HG03378 (cell line): ENCODE data around the gene ANGEL2.

ENCODE experiments used
- ATAC-seq: cut with Tn5 transposase; IDR thresholded peaks from one replicate; pipeline ENCODE4 v1.9.1; 2021; ENCODE audit warnings: mild to moderate bottlenecking, moderate library complexity; ENCODE audit not compliant: unreplicated experiment

Gene ANGEL2

DNA sequence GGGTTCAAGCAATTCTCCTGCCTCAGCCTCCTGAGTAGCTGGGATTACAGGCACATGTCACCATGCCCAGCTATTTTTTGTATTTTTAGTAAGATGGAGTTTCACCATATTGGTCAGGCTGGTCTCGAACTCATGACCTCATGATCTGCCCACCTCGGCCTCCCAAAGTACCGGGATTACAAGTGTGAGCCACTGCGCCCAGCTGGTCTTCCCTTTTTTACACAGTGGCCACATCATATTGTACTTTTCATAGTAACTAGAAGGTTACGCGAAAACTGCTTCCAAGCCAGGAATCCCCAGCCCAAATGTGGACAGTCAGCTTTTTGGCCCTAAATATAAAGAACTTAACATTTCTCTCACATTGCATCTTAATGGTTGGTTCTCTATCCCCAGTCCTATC, 61.2 kb downstream of the ANGEL2 start:
- ATAC-seq: no peak

DNA sequence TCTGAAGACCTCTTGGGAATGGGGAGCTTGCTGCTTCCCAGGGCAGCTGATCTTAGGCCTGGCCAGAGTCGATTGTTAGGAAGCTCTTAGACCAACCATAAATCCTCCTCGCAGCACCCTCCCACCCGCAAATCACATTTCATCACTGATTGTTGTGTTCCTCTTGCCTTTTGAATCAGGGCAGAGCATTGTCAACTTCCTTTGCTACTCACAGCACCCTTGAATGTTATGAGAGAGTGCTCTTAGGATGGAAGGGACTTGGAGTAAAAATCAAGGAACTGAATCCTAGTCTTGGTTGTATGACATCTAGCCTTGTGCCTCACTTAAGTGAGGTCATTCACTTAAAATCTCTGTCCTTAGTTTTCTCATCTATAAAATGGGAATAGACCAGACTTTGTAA, 62.3 kb downstream of the ANGEL2 start:
- ATAC-seq: no peak

DNA sequence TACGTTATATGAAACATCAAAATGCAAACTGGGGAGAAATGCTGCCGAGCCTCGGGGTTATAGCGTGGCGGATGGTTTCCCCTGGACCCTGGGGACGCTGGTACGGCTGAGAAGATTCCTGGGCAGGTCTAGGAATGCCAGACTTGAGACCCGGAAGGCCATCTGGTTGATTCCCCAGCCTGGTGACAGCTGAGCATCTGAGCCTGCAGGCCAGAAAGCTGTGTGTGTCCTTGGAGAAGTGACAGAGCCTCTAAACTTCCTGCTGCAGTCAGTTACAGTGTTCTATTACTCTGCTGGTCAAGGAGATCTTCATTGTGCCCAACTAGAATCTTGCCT, 63.1 kb downstream of the ANGEL2 start:
- no peak for ATAC-seq

DNA sequence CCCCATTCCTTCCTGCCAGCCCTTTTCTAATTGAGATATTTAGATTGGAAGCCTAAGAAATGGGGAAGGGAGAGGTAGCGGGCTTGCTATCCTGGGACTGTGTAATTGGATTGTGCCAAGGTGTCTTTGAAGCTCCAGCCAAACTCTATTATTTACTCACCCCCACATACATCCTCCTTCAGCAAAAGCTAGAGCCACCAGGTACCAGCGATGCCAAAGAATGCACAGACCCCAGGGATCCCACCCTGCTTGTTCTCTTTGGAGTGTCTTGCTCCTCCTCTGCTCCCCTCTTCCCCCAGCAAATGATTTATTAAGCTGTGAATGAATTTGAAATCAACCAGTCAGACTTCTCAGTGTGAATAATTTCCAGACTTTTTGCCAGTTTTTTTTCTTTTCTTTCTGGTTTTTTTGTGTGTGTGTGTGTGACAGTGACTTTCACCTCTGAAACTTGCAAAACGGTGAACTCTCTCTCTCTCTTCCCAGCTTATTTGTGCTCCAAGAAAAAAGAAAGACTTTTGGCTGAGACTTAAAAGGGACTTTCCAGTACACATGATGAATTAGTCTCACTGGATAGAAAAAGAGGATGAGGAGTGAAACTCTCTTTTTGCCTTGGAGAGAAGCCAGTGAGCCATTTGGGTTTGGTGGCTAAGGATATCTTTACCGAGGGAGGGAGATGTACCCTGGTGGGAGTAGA, 63.6 kb downstream of the ANGEL2 start:
- no peak for ATAC-seq

DNA sequence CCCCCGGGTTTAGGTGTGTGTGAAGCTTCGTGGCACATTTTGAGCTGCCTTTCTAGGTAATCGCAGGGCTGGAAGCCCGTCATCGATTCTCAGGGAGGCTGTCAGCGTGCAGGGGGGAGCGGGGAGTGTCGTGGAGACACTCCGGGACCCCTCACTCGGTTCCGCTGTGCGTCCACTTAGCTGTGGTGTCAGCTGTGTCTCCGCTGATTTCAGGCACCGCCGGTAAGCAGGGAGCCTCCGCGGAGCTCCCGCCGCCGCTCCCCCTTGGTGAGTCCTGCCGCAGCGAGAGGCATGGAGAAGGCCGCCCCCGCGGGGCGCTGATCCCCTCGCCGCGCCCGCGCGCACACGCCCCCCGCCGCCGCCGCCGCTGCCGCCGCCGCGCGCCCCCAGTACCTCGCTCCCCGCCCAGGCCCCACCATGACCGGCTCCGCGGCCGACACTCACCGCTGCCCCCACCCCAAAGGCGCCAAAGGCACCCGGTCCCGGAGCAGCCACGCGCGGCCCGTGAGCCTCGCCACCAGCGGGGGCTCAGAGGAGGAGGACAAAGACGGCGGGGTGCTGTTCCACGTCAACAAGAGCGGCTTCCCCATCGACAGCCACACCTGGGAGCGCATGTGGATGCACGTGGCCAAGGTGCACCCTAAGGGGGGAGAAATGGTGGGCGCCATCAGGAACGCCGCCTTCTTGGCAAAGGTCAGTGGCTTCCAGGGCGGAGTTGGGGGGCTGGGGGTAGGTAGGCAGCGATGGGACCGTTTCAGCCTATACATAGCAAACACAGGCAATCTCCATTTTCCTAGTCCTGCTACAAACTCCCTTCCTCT, 64.3 kb downstream of the ANGEL2 start:
- no peak for ATAC-seq

DNA sequence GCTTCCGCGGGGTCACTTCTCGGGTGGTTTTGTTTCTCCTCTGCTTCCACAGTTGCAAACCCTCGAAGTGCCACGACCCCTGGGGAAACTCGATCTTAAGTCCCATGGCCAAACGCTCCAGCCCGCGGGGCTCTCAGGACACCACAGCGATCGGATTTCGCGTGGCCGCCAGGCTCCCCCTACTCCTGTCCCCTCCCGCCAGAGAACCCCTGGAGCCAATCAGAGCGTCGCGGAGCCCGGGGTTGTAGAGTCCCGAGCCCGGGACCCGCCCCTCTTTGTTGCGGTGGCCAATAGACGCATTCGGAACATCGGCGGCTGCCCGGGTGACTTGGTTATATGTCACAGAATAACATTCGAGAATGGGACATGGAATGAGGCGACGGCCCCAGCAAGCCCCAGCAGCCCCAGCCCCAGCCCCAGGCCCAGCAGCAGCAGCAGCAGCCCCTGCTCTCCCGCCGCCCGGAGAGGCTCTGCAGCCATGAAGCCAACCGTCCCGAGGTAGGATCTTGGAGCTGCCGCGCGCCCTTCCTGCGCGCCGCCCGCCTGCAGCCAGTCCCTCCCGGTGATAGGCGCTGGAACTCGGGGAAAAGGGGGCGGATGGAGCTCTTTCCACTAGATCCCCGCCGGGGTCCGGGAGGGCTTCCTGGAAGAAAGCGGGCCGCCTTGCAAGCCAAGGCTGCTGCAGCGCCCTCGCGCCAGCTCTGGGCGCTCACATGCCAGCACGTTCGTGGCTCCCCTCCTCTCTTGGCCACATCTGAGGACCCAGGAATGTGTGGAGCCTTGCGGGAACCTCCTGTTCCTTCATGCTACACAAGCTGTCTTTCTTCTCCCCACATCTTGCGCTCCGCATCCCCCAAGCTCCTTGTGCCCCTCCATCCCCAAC, 65.2 kb downstream of the ANGEL2 start, which contains the start of gene VASH2:
Gene VASH2 (plus strand): TSS at position 299 of the 883 bp plus-strand sequence. CDS start 1,002 bp downstream, outside the sequence.
- peak; percentile 86 for ATAC-seq

DNA sequence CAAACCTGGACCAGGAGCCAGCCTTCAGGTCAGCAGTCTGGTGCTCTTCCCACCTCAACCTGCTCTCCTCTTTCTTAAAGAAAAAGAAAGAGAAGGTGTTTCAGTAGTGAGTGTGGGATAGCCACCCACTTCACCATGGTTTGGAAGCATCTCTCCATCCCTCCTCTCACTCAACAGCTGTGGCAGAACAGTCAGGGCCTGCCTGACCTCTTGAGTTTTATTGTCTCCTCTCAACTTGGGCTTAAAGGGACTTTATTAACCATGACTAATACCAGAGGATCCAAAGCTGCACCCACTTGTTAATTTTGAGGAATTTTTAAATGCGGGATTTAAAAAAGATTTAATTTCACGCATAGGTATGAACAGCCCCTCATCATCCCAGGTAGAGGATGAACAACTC, 65.9 kb downstream of the ANGEL2 start:
- ATAC-seq: no peak

DNA sequence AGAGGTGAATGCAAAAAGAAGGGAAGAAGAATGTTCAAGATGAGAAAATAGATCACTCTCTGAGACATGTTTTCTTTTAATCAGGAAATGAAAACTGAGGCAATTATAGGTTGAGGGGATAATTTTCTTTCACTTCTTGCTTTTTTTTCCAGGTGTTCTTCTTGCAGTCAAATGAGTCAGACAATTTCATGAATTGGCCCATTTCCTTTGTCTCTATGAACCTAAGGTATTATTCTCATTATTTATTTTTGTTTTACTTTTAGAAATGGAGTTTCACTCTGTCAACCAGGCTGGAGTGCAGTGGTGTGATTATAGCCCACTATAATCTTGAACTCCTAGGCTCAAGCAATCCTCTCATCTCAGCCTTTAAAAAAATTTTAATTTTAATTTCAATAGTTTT, 68.8 kb downstream of the ANGEL2 start:
- ATAC-seq: no peak

DNA sequence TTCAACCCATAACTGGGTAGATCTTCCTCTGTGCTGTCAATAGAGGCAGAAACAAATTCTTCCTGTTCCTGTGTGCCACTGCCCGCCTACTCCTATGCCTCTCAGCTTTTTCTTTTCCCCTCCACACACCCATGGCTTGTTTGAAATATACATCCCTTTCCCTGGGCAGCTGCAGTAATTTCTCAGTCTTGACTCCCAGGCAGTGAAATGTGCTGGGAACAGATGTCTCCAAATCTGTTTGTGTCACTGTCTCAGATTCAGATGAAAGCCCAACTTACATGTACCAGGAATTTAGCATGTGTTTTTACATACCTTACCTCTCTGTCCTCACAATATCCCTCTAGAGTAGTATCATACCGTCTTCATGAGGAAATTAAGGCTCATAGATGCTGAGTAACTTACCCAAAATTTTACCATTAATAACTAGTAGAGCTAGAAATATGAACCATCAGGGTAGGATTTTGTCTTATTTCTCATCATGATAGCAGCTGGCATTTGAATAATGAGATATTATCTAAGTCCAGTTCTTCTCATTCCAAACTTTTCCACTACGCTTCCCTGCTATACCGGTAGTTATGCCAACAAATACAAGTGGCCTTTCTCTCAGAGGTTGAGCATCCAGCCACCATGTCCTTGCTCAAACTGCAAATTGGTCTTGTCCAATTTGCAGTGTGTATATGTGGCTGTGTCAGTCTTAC, 70.1 kb downstream of the ANGEL2 start:
- ATAC-seq: no peak

DNA sequence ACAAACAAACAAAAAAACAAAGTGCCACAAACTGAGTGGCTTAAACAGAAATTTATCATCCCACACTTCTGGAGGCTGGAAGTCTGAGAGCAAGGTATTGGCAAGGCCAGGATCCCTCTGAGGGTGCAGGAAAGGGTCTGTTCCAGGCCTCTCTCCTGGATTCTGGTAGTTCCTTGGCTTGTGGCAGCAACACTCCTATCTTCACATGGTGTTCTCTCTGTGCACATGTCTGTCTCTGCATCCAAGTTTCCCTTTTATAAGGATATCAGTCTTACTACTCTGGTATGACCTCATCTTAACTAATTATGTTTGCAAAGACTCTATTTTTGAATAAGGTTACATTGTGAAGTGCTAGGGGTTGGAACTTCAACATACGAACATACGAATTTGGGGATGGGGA, 70.6 kb downstream of the ANGEL2 start:
- no peak for ATAC-seq

DNA sequence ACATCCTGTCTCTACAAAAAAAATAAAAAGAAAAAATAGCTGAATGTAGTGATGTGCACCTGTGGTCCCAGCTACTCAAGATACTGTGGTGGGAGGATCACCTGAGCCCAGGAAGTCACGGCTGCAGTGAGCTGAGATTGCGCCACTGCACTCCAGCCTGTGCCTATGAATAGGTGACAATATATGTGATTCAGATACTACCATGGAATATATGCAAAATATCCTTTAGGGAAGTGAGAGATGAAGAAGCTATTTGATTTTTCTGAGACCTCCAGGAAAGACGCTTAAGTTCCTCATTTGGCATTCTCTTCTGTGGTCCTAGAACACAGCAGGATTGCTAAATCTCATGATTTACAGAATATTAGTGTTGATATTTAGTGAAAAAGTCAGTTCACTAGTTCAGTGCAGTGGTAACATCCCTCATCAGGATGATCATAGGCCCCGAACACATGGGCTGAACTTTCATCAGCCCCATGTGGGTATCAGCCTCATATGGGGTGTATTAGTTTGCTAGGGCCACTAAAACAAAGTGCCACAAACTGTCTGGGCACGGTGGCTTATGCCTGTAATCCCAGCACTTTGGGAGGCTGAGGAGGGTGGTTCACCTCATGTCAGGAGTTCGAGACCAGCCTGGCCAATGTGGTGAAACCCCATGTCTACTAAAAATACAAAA, 71.3 kb downstream of the ANGEL2 start:
- peak; percentile 61 for ATAC-seq

DNA sequence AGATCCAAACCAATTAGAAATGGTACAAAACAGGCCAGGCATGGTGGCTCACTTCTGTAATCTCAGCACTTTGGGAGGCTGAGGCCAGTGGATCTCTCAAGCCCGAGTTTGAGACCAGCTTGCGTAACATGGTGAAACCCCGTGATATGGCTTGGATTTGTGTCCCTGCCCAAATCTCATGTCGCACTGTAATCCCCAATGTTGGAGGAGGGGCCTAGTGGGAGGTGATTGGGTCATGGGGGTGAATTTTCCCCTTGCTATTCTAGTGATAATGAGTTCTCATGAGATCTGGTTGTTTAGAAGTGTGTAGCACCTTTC, 72.3 kb downstream of the ANGEL2 start:
- ATAC-seq: no peak

DNA sequence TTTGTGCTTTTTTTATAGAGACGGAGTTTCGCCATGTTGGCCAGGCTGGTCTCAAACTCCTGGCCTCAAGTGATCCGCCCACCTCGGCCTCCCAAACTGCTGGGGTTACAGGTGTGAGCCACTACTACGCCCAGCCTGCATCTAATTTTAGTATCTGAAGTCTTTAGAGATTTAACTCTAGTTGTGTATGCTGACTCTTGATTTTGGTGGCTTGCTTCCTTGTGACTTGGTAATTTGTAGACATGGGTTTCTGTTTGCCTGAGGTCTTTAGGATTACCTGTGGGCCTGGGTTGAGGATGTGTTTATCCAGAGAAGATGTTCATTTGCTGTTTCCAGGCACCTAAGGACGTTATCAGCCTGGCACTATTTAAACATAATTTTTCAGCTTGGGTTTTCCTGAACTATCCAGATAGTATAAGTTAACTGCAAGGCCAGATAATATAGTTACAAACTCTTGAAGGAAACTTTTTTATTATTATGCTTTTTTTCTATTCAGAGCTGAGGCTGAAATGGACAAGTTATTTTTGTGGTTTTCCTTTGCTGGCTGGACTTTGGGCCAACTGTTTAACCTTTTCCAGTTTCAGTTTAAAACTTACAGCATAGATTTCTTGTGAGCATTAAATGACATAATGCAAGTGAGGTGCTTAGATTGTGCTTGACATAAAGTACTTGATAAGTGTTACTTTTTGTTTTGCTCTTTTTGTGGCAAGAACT, 72.8 kb downstream of the ANGEL2 start:
- no peak for ATAC-seq
